ENCODE data around the gene ITPRID2. TPM values are rescaled to one million over a fixed set of nuclear protein-coding genes. Genes with fewer than 3 reads are reported as not detected.

ITPRID2 gene
- polyA plus RNA-seq, 1 donor (not counting 4 experiments of a cell fraction or from before 2014, with no cell fraction given), result 146 TPM

DNA sequence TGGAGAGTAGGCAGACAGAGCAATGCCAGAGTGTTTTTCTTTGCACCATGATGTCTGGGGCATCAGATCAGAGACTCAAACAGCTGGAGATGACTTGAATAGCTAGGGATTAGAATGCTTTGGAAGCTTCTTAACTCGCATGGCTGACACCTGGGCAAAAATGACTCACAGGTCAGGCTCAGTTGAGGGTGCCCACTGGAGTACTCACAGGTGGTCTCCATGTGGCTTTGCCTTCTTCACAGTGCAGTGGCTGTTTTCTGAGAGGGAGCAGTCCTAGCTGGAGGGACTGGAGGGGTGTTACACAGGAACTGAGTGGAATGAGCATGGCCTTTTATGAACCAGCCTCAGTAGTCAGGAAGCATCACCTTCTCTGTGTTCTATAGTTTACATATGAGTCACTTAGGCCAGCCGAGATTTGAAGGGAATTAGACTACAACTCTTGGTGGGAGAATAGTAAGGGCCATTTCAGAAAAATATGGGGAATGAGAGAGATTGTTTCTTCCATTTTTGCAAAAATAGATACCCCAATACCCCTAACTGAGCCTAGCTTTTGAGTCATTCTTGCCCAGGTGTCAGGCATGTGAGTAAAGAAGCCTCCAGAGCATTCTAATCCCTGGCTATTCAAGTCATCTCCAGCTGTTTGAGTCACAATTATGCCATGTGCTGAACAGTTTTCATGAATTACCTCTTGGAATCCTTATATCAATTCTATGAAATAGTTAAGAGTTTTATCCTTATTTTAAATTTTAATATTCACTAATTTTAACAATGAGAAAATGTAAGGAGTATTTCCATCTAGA, 87.0 kb downstream of the ITPRID2 start:
- peaks cover 20% of the 10 kb centered on the region for H3K4me1 ChIP-seq (ENCODE audit: control insufficient read depth, extremely low read depth, insufficient read depth, low read length)
- H3K79me2 ChIP-seq (ENCODE audit: control insufficient read depth, insufficient read depth, low read length), result no peaks in the 10 kb centered on the region
- H3K9ac ChIP-seq (ENCODE audit: control insufficient read depth, extremely low read depth, insufficient read depth, low read length), result peak overlapping the region; percentile 53
- FAIRE-seq, result no peak
- no peak for DNase-seq (ENCODE audit: low read depth, low spot score)
- H3K9me1 ChIP-seq (ENCODE audit: control insufficient read depth, extremely low read depth, insufficient read depth, low read length), result no peaks in the 10 kb centered on the region
- H2AFZ ChIP-seq (ENCODE audit: control insufficient read depth, low read length), result peak overlapping the region; percentile 57
- dilution Hi-C loops (cut with MboI; ENCODE audit: extremely low pct_ligation_motif_present, low sequenced_read_pairs), result no loop called here
- no peaks in the 10 kb centered on the region for H4K20me1 ChIP-seq (ENCODE audit: control insufficient read depth, extremely low read depth, insufficient read depth, low read length)
- H3K27ac ChIP-seq (ENCODE audit: control insufficient read depth, insufficient read depth, low read length), result peak overlapping the region; percentile 88
- no peaks in the 10 kb centered on the region for H3K27me3 ChIP-seq (ENCODE audit: control insufficient read depth, extremely low read depth, insufficient read depth, low read length)
- H3K4me3 ChIP-seq (ENCODE audit: control insufficient read depth in 2 of 3, extremely low read depth in 1 of 3, insufficient read depth in 2 of 3, low read depth in 1 of 3, low read length in 3 of 3), result no peak overlapping the region
- peak overlapping the region; percentile 13 for H3K4me2 ChIP-seq (ENCODE audit: control insufficient read depth, extremely low read depth, insufficient read depth, low read depth, low read length)
- no peaks in the 10 kb centered on the region for H3K9me3 ChIP-seq (ENCODE audit: control insufficient read depth, low read depth, low read length)
- TF ChIP-seq EZH2 (IDR thresholded peaks at IDR 0.05; ENCODE audit: low read length) (no peak), CTCF (optimal IDR thresholded peaks at IDR 0.05 in 1 of 3, IDR thresholded peaks at IDR 0.05 in 1 of 3, conservative IDR thresholded peaks at IDR 0.05 in 1 of 3; ENCODE audit: extremely low read depth in 1 of 3, insufficient read depth in 2 of 3, low read length in 3 of 3) (no peak)
- H3K36me3 ChIP-seq (ENCODE audit: control insufficient read depth in 2 of 2, extremely low read depth in 1 of 2, insufficient read depth in 2 of 2, low read length in 2 of 2), result no peaks in the 10 kb centered on the region

Other genes with a start within 250 kb of the ITPRID2 start
- gene CERKL, start 234.6 kb upstream of the ITPRID2 start, polyA plus RNA-seq, result 0.03 to 0.08 TPM in 2 of 3 replicates, not detected in the other
- not detected in 3 replicates for gene NEUROD1, start 211.2 kb upstream of the ITPRID2 start, polyA plus RNA-seq
- gene PPP1R1C, start 94.1 kb downstream of the ITPRID2 start, polyA plus RNA-seq, result 3.0 to 4.3 TPM (median 3.1 TPM) in 3 replicates

All from keratinocyte (primary cell).